ENCODE data around the gene NCOA7. TPM values are rescaled to one million over a fixed set of nuclear protein-coding genes. Genes with fewer than 3 reads are reported as not detected.

NCOA7 gene
- total RNA-seq, 4 donors from 2014 or later = 11.1 to 28.4 (median 22.1) TPM

DNA sequence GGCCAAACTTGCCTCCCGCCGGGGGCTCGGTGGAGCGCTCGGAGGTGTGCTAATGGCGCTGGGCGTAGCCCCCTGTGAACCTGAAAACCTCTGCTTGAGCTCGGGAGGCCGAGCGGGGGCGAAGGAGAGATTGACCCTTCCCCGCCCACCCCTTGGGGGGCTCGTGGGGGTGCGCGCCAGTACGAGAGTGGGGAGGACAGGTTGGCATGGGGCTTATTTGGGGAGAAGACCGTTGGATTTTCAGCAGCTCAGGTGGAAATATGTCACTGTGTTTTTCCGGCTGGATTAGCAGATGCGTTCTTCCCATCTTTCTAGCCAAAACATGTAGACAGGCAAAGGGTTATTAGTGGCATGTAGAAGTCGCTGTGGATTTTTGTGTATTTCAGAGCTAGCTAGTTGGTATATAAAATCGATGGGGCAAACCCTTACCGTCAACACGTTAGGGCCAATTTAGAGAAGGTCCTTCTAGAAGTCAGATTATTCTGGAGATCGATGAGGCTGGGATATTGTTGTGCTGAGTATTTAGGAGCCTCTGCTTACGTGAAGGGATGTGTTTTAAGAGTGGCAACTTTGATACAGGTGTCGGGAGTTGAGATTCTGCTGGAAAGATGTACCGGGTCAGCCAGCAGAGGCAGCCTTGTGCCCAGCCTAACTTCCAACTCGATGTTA is 525 bp downstream of the NCOA7 start:
- Histone ChIP-seq H3K4me3 (peak overlapping the region; percentile 95), H3K4me1 (peaks cover 66% of the 10 kb centered on the region), H3K27ac (peak overlapping the region; percentile 99), H3K9me3 (no peaks in the 10 kb centered on the region), H3K36me3 (no peaks in the 10 kb centered on the region), H3K27me3 (no peaks in the 10 kb centered on the region)
- no peak for DNase-seq (ENCODE audit: low spot score in 2 of 2)
- under 1% methylated on average over 27 of the region's 28 CpGs for WGBS
- TF ChIP-seq, protein P1, sequence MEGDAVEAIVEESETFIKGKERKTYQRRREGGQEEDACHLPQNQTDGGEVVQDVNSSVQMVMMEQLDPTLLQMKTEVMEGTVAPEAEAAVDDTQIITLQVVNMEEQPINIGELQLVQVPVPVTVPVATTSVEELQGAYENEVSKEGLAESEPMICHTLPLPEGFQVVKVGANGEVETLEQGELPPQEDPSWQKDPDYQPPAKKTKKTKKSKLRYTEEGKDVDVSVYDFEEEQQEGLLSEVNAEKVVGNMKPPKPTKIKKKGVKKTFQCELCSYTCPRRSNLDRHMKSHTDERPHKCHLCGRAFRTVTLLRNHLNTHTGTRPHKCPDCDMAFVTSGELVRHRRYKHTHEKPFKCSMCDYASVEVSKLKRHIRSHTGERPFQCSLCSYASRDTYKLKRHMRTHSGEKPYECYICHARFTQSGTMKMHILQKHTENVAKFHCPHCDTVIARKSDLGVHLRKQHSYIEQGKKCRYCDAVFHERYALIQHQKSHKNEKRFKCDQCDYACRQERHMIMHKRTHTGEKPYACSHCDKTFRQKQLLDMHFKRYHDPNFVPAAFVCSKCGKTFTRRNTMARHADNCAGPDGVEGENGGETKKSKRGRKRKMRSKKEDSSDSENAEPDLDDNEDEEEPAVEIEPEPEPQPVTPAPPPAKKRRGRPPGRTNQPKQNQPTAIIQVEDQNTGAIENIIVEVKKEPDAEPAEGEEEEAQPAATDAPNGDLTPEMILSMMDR (IDR thresholded peaks at IDR 0.05) = peak in 1 of 2 donors; percentile 59
- TF ChIP-seq EP300 (IDR thresholded peaks at IDR 0.05) = no peak

DNA sequence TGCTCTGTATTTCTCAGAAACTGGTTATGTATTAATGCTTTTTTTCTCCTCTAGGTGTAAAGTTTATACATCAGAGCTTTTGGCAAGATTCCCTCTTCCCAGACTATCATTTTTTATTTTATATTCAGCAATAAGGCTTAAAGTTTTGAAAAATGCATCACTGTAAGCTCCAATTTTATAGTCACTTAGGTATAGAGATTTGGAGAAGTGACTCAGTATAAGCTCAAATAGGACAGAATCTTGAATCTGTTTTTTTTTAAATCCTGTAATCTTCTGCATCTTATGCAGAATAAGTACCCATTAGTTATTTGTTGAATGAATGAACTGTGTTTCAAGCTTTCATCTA is 1.0 kb downstream of the NCOA7 start:
- Histone ChIP-seq H3K4me3 (peak overlapping the region; percentile 95), H3K27ac (peak overlapping the region; percentile 99), H3K36me3 (no peaks in the 10 kb centered on the region), H3K27me3 (no peaks in the 10 kb centered on the region), H3K4me1 (peaks cover 66% of the 10 kb centered on the region), H3K9me3 (no peaks in the 10 kb centered on the region)
- no peak for TF ChIP-seq EP300 (IDR thresholded peaks at IDR 0.05)
- TF ChIP-seq, protein P1 (IDR thresholded peaks at IDR 0.05) = no peak
- TF ChIP-seq POLR2A (IDR thresholded peaks at IDR 0.05) = no peak
- TF ChIP-seq POLR2AphosphoS5 (IDR thresholded peaks at IDR 0.05) = no peak
- no peak for DNase-seq (ENCODE audit: low spot score in 2 of 2)

DNA sequence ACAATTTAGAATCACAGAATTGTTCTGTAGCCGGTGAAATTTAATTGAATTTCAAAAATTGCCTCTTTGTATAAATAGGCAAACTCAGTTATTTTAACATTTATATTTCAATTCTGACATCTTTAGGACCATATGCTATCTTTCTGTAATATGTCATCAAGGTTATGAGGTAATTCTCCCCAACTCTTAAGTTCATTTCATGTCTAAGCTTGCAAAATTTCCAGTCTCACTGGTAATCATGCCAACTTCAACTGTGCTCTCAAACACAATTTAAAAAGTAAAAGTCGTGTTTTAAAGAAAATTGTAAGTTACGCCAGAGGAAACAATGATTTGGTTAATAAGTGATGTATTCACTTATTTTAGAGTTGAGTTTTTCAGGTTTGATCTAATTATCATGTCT is 1.4 kb downstream of the NCOA7 start:
- Histone ChIP-seq H3K27me3 (no peaks in the 10 kb centered on the region), H3K9me3 (no peaks in the 10 kb centered on the region), H3K27ac (peak overlapping the region; percentile 99), H3K4me3 (peak overlapping the region; percentile 95), H3K36me3 (no peaks in the 10 kb centered on the region), H3K4me1 (peaks cover 66% of the 10 kb centered on the region)
- TF ChIP-seq, protein P1 (IDR thresholded peaks at IDR 0.05) = no peak
- no peak for TF ChIP-seq POLR2A (IDR thresholded peaks at IDR 0.05)
- WGBS = 57% methylated on average over 3 of the region's 3 CpGs
- DNase-seq (ENCODE audit: low spot score in 2 of 2) = no peak

DNA sequence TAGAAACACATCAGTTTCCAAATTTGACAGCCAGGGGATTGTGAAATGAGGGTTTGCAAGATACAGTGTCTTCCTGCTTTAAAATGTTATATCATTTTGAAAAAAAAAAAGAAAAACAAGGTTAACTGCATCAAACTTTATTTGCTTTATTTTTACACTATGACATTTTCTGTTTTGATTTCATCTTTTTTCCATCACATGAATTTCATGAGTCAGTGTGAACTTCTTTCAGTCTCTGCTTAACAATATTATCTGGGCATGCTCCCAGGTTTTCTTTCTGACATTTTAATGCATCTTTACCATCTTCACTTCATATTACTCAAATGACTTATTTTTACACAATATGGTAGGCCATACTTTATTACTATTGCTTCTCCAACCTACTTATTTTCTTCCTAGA is 1.9 kb downstream of the NCOA7 start:
- peak overlapping the region; percentile 95 for H3K4me3 ChIP-seq
- peaks cover 66% of the 10 kb centered on the region for H3K4me1 ChIP-seq
- H3K9me3 ChIP-seq = no peaks in the 10 kb centered on the region
- peak overlapping the region; percentile 99 for H3K27ac ChIP-seq
- H3K36me3 ChIP-seq = no peaks in the 10 kb centered on the region
- TF ChIP-seq, protein P1 (IDR thresholded peaks at IDR 0.05) = no peak
- TF ChIP-seq POLR2AphosphoS5 (IDR thresholded peaks at IDR 0.05) (no peak), POLR2A (IDR thresholded peaks at IDR 0.05) (no peak), EP300 (IDR thresholded peaks at IDR 0.05) (no peak)
- DNase-seq (ENCODE audit: low spot score in 2 of 2) = no peak
- no peaks in the 10 kb centered on the region for H3K27me3 ChIP-seq

DNA sequence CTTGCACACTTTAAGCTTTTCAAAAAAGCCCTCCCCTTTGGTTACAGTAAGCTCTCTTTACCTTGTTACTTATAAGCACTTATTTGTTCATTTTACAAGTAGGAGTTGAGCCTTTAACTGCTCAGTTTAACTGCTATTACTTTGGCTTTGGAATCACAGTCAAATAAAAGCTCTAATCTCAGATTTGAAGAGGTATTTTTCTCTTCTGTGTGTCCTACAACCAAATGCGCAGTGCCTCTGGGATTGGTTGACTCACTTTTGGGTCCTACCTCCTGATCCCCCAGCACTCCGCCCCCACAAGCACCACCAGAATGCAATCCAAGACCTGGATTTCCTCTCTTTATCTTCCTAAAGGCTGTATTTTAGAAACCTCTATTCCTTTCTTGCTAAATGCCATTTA is 2.5 kb downstream of the NCOA7 start:
- Histone ChIP-seq H3K9me3 (no peaks in the 10 kb centered on the region), H3K27ac (peak overlapping the region; percentile 72), H3K4me1 (peaks cover 66% of the 10 kb centered on the region), H3K27me3 (no peaks in the 10 kb centered on the region), H3K36me3 (no peaks in the 10 kb centered on the region), H3K4me3 (peak overlapping the region; percentile 95)
- no peak for TF ChIP-seq POLR2A (IDR thresholded peaks at IDR 0.05)
- no peak for TF ChIP-seq EP300 (IDR thresholded peaks at IDR 0.05)
- TF ChIP-seq, protein P1 (IDR thresholded peaks at IDR 0.05) = no peak
- no peak for TF ChIP-seq POLR2AphosphoS5 (IDR thresholded peaks at IDR 0.05)
- no peak for DNase-seq (ENCODE audit: low spot score in 2 of 2)
- 71% methylated on average over 2 of the region's 2 CpGs for WGBS

Data from suprapubic skin (tissue), 4 donors.